ENCODE results near the gene S100A5.
A peak's percentile ranks its signal among the peaks of the same experiment; 100 is the strongest.
"Not testable (repeated sequence)": the region's sequence is repeated elsewhere in the genome, so short reads cannot be mapped to it uniquely, and the experiment has no call there.

S100A5 gene, protein sequence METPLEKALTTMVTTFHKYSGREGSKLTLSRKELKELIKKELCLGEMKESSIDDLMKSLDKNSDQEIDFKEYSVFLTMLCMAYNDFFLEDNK

DNA sequence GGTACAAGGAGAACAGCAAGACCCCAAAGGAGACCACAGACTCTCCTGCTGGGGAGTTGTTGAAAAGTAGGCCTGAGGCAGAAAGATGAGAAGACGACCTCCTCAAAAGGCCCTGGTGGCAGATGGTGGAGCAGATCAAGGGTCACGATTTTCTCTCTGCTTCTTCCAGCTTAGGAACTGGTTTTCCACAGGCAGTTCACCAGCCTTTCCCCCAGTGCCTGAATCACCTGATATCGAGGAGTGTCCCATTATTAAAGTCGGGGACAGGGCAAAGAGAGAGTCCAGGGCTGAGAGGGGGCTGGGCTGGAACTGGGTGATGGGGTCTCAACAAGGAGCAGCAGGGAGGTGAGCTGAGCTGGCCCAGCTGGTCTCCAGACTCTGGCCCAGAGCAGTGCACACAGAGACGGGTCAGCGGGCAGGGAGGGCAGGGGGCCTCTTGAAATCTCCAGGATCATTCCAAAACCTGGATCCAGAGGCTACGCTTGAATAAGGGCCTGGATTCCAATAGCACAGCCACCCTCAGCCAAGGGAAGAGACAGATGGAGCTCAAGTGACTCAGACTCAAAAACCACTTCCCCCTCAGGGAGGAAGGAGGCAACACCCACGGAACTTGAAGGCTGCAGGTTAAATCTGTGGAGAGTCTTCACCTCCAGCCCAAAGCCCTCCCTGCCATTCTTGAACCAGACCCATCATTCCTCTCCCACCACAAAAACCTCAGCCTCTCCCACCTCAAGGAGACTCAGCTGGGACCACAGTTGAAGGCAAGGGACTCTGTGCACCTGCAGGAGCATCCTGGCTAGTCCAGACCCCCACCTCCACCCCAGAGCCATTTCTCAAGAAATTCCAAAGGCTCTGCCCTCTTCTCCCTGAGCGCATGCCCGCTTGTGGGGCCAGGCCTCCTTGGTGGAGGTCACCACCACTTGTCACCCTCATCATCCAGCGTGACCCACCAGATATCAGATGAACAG lies at the start of gene S100A5:
S100A5 (minus strand) TSS at position 541 of the 968 bp plus-strand sequence. CDS start 743 bp downstream, outside the sequence.
- no peak for DNase-seq (ENCODE audit: low spot score)

DNA sequence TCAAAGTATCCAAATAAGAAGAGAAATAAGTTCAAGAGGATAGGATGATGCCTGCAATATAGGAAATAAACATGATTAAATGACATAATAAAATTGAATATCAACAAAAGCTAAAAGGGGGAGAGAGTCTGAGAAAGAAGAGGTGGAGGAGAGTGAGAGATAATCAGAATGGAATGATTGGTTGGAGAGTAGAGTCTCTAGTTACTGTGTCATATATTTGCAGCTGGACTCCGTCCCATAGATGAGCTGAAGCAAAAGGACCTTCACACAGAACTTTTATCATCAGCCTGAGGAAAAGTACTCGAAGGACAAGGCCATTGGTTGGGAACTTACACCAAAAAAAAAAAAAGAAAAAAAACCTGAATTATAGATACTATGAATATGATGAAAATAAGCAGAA lies 47.7 kb upstream of the S100A5 start:
- DNase-seq (ENCODE audit: low spot score) = no peak

DNA sequence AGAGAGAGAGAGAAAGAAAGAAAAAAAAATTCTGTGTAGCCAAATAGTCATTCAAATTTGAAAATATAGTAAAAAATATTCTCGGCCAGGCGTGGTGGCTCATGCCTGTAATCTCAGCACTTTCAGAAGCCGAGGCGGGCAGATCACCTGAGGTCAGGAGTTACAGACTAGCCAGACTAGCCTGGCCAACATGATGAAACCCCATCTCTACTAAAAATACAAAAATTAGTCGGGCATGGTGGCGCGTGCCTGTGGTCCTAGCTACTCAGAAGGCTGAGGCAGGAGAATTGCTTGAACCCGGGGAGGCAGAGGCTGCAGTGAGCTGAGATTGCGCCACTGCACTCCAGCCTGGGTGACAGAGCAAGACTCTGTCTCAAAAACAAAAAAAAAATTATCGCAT lies 47.3 kb upstream of the S100A5 start:
- not testable (repeated sequence) for DNase-seq (ENCODE audit: low spot score)

DNA sequence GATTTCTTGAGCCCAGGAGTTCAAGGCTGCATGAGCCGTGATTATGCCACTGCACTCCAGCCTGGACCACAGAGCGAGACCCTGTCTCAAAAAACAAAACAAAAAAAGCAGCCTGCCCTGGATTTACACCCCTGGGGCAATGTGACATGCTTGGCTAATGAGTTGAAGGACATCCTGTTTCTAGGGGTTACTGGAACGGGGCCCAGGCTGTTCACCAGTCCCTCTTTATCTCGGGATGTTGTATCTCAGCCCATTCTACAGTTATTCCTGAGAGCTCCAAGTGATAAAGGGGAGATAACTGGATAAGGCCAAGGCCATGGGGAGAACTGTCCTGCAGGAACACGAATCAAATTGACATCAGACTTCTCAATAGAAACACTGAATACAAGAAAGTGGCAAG lies 46.6 kb upstream of the S100A5 start:
- no peak for DNase-seq (ENCODE audit: low spot score)

DNA sequence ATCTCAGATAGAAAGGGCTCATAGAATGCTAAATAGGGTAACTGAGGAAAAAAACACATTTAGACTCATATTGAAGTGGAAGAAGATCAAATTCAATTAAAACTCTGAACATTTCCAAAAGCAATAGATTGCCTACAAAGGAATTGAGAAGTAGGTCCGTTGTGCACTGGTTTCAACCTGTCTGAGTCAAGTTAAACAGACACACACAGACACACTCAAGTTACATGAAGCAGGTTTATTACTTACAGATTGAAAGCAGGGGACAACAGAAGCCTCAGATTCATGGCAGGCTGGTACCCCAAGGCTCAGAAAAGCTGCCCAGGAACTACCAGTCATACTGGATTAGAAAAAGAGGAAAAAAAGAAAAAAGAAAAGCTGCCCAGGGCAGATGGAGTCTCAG lies 45.6 kb upstream of the S100A5 start:
- DNase-seq (ENCODE audit: low spot score) = no peak

DNA sequence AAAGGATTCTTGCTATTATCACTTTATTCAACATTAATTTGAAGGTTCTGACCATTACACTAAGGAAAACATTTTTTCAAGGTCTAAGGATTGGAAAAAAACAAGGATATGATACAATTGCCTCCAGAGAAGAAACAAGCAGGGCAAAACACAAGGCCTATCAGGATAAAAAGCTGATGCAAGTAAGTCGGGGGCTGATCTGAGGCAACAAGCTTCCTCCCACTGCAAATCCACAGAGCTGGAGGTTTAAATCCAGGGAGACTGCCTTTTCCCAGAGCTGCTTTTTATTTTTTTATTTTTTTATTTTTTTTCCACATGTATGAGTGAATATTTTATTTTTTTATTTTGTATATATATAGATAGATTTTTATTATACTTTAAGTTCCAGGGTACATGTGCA lies 44.3 kb upstream of the S100A5 start:
- no peak for DNase-seq (ENCODE audit: low spot score)

DNA sequence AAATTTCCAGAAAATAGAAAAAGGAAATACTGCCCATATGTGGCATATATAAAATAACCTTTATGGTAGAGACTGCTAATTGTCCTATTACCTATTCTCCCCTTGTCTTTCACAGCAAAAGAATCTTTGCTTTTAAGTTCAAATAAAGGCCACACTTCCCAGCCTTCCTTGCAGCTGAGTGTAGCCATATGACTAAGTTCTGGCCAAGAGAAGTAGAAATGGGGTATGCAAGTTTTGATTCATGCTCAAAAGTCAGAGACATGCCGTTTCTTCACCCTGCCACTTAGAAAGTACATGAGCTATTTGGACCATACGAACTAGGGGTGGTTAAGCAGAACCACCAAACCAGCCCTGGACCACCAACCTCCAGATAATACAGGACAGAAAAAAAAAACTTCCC lies 43.2 kb upstream of the S100A5 start:
- DNase-seq (ENCODE audit: low spot score) = no peak

DNA sequence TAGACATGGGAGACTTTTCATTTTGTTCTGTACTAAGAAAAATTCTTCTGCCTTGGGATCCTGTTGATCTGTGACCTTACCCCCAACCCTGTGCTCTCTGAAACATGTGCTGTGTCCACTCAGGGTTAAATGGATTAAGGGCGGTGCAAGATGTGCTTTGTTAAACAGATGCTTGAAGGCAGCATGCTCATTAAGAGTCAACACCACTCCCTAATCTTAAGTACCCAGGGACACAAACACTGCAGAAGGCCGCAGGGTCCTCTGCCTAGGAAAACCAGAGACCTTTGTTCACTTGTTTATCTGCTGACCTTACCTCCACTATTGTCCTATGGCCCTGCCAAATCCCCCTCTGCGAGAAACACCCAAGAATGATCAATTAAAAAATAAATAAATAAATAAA lies 42.8 kb upstream of the S100A5 start:
- not testable (repeated sequence) for DNase-seq (ENCODE audit: low spot score)

DNA sequence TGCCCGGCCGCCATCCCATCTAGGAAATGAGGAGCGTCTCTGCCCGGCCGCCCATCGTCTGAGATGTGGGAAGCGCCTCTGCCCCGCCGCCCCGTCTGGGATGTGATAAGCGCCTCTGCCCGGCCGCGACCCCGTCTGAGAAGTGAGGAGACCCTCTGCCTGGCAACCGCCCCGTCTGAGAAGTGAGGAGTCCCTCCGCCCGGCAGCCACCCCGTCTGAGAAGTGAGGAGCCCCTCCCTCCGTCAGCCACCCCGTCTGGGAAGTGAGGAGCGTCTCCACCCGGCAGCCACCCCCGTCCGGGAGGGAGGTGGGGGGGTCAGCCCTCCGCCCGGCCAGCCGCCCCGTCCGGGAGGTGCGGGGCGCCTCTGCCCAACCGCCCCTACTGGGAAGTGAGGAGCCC lies 42.1 kb upstream of the S100A5 start:
- DNase-seq (ENCODE audit: low spot score) = not testable (repeated sequence)

DNA sequence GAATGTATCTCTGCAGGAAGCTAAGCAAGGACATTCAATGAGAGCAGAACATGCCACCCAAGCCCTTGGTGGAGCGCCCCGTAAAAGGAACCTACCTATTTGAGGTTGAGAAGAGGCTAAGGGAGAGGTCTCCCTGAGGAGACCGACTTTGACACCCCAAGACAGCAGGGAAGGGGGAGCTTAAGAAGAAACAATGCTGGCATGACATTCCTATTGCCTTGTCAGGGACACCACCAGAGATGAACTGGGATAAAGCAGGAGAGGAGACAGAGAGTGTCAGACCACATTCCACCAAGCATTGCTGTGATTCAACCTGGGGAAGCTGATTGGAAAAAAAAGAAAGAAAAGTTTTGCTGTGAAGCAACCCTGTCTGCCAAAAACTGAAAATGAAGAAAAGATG lies 38.2 kb upstream of the S100A5 start:
- no peak for DNase-seq (ENCODE audit: low spot score)

DNA sequence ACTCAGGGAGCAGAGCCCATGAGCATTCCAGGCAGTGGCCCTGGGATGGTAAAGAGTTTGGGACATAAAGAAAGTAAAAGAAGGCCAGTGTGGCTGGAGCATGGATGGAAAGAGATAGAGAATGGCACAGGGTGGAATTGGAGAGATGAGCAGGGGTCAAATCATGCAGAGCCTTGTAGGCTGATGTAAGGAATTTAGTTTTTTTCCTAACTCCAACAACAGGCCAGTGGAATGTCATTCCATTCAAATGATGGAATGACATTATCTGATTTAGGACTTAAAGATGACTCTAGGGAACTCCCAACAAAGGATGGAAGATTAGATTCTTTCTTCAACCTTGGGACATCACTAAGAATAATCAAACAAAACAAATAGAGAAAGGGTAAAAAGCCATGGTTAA lies 37.8 kb upstream of the S100A5 start:
- no peak for DNase-seq (ENCODE audit: low spot score)

DNA sequence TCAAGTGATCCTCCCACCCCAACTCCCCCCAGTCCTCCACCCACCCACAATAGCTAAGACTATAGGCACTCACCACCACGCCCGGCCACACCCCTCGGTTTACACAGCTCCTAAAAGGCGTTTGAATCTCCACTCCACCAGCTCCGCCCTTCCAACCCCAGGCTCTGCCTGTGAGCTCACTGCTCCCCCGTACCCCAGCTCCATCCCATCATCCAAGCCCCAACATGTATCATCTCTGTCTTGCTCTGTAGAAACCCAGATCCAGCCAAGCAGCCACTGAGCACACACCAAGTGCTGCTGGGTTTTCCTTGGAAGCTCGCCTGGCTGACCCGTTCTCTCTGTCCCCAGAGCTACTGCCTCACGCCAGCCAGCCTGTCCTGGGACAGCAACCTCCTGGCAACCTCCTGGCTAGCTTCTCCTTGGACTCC lies 36.9 kb upstream of the S100A5 start:
- DNase-seq (ENCODE audit: low spot score) = no peak

DNA sequence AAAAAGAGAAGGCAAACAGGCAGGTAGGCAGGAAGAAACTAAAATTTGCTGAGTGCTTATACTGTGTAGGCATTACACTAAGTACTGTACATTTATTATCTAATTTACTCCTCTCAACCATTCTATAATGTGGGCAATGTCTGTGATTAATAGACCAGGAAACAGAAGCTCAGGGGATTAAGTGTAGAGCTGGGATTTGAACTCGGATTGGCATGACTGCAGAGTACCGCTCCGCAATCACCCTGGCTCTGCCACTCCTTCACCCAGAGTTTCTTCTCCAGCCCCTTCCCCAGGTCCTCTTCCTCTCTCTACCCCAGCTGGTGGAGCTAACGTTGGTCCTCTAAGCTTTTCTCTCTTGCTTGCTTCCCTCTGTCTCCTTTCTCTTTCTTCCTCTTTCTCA lies 36.4 kb upstream of the S100A5 start:
- DNase-seq (ENCODE audit: low spot score) = no peak

DNA sequence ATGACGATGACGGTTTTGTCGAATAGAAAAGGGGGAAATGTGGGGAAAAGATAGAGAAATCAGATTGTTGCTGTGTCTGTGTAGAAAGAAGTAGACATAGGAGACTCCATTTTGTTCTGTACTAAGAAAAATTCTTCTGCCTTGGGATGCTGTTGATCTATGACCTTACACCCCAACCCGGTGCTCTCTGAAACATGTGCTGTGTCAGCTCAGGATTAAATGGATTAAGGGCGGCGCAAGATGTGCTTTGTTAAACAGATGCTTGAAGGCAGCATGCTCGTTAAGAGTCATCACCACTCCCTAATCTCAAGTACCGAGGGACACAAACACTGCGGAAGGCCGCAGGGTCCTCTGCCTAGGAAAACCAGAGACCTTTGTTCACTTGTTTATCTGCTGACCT lies 34.8 kb upstream of the S100A5 start:
- not testable (repeated sequence) for DNase-seq (ENCODE audit: low spot score)

DNA sequence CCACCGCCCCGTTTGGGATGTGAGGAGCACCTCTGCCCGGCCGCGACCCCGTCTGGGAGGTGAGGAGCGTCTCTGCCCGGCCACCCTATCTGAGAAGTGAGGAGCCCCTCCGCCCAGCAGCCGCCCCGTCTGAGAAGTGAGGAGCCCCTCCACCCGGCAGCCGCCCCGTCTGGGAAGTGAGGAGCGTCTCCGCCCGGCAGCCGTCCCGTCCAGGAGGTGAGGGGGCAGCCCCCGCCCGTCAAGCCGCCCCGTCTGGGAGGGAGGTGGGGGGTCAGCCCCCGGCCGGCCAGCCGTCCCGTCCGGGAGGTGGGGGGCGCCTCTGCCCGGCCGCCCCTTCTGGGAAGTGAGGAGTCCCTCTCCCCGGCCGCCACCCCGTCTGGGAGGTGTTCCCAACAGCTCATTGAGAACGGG lies 34.4 kb upstream of the S100A5 start:
- DNase-seq (ENCODE audit: low spot score) = not testable (repeated sequence)

DNA sequence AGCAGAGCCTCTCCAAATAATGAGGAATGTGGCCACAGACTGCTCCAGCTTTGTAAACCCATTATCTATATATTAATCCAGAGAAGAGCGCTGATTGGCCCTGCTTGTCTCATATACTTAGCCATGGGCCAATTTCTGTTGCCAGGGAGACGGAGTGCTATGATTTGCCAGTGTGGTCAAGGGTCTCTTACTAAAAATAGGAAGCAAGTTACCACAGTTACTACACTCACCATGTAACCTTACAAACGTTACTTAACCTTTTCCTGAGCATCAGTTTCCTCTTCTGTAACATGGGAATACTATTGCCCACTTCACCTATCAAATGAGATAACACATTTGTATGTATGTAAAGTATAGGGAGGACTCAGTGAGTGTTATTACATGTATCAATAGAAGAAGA lies 32.6 kb upstream of the S100A5 start:
- DNase-seq (ENCODE audit: low spot score) = no peak

DNA sequence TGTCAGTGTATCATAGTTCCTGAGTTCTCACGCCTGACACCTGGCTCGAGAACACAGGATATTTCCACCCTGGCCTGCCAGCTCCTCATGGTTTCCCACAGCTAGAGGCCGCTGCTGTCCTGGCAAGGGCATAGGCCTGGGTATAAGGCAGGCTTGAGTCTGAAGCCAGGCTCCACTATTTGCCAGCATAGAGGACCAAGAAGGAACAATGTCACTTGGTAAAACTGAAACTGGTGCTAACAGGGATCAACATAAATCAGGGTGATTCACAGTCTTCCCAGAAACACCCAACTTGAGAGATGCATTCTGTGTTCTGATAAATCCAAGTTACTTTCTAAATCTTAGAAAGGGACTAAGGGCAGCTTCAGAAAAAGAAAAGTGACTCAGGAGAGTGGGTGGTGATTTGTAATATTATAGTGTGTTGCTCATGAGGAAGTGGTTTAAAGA lies 31.9 kb upstream of the S100A5 start:
- DNase-seq (ENCODE audit: low spot score) = peak; percentile 76

DNA sequence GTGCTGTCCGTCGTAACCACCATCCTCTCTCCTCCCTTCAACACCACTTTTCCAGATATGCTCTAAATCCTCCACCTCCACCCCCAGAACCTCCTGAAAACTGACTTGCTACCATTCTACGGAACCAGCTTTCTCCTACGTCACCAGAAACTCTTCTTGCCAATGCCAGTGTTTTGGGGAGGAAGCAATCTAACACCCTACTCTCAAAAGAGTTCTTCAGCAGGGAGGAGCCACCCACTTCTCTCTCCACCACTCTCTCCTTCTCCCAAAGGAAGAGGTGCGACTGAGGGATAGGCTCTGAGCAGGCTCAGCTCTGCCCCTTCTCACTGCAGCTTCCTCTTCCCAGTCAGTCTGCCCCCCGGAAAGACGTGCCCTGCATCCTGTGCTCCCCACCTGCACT lies 31.0 kb upstream of the S100A5 start:
- DNase-seq (ENCODE audit: low spot score) = no peak

DNA sequence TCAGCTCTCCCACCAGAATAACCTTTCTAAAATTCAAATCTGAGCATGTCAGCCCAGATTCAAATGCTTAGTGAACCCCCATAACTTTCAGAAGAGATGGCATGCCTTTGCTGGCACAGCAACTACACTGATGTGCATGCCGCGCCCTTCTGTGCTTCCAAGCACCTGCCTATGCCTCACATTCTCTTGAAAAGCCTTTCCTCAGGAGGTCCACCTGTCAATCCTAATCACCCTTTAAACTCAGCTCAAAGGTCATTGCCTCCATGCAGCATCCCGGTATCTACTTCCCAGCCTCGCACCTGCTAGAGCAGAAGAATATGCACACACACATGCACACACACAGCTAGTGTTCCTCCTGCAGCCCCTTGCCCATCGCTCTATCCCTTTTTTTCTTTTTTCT lies 30.1 kb upstream of the S100A5 start:
- DNase-seq (ENCODE audit: low spot score) = no peak

DNA sequence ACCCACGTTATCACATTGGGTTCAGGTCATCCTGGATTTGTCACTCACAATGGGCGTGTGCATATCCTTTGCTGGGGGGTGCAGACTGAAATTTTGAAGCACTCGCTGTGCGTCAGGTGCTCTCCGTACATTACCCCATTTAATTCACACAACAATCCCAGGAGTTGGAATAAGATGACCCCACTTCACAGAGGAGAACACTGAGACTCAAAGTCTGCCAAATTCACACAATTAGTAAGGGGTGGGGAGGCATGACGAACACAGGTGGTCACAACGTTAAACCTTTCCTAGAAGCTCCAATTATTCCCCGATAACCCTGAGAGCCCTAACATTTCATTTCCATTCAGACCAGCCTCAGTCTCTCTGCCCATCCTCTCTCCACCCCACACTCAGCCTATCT lies 28.7 kb upstream of the S100A5 start:
- DNase-seq (ENCODE audit: low spot score) = no peak

DNA sequence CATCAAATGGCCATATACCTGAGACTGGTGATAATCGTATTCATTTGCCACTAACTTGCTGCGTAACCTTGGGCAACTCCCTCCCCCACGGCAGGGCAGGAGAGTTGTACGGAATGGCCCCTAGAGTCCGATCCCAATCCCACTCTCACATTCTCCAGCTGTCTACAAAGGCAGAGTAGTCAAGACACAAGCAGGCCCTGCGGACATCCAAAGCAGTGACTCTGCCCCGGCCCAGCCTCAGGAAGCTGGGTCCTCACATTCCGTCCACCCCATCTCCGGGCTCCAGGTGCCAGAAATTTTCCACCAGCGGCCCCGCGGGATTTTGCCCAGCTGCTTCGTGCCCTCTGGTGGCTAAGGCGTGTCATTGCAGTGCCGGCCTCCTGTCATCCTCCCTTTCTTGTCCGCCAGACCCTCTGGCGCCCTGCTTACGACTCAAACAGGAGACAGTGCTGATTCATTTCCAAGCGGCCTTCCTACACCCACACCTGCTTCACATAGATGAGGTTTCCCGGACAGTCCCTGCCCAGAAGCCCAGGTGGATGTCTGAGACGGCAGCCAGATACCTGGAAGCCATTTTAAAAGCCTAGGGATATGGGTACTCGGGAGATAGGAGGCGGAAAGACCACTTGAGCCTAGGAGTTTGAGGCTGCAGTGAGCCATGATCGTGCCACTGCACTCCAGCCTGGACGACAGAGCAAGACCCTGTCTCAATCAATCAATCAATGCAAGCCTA lies 27.8 kb upstream of the S100A5 start:
- DNase-seq (ENCODE audit: low spot score) = peak; percentile 91

DNA sequence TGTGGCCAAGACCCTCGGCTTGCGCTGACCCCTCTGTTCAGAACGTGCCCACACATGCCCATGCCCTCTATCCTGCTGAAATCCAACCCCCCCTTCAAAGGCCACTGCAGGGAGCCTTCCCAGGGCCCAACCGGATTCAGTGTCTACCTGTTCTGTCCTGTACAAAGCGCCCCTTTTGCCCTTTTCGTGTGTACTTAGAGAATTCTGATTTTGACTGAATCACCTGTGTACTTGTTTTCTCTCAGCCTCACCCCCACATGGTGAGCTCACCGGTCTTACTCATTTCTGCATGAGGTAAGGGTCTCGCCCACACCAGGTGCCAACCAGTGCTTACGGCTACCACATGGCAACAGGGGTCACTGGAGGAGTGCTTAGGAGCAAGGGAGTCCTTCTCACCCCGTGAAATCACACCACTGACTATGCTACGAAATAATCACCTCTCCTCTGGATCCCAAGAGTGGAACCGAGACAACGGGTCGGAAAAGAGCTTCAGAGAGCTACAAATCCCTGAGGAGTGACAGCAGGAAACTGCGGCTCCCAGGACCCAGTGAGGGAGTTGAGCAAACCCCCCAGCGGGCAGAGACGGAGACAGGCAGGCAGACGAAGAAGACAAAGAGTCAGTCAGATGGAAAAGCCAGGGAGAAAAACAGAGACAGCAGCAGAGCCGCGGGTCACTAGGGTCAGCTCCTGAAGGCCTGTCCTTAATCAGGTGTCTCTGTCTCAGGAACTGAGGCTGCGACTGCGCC lies 27.1 kb upstream of the S100A5 start:
- DNase-seq (ENCODE audit: low spot score) = peak; percentile 31

All from cerebellar cortex (tissue), 1 donor.